LNCAP (cell line): ENCODE results near the gene UNC13B.

Source experiments
- TF ChIP-seq, protein P1 (sequence below): fragments of 450-650 bp; IDR thresholded peaks from 2 replicates; pipeline ENCODE4 v1.5.1; 2017; ENCODE audit warnings: mild to moderate bottlenecking

UNC13B gene

DNA sequence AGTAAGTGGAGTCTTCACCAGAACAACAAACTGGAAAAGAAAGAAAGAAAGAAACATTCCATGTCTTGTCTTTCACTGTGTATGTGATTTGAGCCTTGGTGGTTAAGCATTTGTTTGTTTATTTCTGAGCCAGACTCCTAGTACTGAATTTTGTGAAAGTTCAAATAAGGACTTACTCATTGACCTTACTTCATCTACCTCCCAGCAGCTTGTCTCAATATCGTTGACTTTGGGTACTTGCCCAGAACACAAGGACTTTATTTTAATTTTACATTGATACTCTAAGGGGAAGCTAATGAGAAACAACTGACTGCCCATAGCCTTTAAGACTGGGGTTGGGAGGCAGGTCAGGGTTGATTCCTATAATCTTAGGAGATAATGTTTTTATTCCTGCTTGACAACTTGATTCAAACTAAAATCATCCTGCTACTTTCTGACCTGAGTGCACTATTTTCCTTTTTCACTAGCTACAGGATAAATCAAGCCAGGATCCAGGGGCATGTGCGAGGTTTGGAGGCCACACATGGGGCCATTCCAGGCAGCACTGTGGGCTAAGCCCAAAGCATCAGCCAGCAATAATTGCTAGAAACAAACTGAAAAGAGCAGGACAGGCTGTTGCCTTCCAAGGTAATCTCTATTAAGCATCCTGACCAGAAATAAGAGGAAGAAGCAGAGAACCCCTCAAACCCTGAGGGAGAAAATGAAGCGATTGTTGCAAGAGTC lies 189.2 kb downstream of the UNC13B start:
- TF ChIP-seq, protein P1, sequence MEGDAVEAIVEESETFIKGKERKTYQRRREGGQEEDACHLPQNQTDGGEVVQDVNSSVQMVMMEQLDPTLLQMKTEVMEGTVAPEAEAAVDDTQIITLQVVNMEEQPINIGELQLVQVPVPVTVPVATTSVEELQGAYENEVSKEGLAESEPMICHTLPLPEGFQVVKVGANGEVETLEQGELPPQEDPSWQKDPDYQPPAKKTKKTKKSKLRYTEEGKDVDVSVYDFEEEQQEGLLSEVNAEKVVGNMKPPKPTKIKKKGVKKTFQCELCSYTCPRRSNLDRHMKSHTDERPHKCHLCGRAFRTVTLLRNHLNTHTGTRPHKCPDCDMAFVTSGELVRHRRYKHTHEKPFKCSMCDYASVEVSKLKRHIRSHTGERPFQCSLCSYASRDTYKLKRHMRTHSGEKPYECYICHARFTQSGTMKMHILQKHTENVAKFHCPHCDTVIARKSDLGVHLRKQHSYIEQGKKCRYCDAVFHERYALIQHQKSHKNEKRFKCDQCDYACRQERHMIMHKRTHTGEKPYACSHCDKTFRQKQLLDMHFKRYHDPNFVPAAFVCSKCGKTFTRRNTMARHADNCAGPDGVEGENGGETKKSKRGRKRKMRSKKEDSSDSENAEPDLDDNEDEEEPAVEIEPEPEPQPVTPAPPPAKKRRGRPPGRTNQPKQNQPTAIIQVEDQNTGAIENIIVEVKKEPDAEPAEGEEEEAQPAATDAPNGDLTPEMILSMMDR = no peak

GRCh38 chr9:35353731-35354365 lies 192.0 kb downstream of the UNC13B start:
- TF ChIP-seq, protein P1 = no peak

DNA sequence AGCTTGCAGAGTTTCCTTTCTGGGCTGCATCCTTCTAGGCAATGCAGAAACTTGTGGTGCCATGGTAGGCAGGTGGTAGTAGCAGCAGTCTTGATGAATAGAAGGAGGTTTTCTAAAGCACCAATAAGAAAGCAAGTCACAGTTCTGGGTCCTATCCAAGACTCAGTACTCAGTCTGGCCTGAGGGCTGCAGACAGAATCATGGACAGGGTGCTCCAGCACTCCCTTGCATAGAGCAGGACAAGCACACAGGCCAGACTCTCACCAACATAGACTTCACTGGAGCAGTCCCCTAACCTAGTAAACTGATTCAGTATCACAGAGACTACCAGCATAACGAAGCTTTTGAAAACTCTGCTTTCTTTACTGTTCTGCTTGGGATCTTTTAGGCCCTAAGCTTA lies 194.1 kb downstream of the UNC13B start:
- TF ChIP-seq, protein P1 = no peak

DNA sequence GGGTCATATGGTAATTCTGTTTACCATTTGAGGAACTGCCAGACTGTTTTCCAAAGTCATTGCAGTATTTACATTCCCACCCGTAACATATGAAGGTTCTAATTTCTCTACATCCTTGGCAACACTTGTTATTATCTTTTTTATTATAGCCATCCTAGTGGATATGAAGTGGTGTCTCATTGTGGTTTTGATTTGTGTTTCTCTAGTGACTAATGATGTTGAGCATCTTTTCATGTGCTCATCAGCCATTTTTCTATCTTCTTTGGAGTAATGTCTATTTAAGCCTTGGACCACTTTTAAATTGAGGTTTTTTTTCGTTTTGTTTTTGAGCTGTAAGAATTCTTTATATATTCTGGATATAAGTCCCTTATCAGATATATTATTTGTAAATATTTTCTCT lies 195.3 kb downstream of the UNC13B start:
- TF ChIP-seq, protein P1 = no peak

GRCh38 chr9:35357826-35358225 lies 196.0 kb downstream of the UNC13B start:
- TF ChIP-seq, protein P1 = no peak

DNA sequence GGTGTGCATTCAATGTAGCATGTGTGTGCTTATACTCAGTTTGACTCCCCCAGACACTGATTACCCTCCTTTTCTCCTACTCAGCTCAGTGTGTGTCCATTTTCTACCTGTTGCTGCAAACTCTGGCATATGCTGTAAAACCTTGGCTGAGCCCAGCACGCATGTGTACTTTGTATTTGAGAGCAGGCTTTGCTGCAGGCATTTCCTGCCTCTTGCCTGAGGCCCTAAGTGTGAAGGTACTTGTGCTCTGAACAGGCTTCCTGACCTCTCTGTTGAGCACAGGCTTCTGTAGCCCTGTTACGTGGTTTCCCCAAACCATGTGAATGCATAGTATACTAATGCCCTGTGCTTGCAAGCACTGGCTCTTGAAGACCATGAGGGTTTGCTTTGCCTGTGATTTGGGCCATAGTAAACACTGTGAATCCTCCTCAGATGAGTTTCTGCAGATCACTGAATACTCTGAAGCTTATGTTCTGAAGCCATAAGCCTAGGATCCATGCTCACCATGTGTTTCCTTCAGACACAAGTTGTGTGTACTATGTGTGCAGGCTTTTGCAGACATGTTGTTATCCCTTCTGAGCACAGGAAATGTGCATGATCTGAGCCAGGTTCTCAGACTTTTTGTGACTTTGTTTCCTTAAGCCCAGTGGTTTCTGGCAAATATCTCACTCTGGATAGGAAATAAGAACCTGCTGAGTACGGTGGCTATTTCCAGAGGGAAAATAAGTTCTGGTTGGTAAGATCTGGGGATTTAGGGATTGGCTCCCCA lies 203.2 kb downstream of the UNC13B start:
- TF ChIP-seq, protein P1 = no peak

DNA sequence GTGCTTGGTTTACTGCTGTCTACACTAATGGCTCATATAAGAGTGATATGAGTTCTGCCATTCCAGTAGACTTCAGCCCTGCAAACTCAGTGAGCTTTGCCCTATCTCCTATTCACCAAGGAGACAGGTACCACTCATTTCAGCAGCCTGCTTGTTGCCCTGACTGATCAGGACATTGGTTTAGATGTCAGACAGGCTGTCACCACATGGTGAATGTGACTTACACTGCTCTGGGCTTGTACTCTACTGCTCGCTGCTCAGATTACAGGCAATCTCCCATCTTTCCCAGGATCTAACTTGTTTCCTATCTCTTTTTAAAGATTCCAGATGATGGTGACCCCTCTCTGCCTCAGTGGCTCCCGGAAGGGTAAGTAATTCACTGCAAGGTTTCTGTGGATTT lies 204.8 kb downstream of the UNC13B start:
- TF ChIP-seq, protein P1 = no peak
